Measurements from ENCODE around the gene YKT6. TPM values are rescaled to one million over a fixed set of nuclear protein-coding genes. Genes with fewer than 3 reads are reported as not detected.

The YKT6 gene
- polyA plus RNA-seq, 1 experiment, result 124 TPM

DNA sequence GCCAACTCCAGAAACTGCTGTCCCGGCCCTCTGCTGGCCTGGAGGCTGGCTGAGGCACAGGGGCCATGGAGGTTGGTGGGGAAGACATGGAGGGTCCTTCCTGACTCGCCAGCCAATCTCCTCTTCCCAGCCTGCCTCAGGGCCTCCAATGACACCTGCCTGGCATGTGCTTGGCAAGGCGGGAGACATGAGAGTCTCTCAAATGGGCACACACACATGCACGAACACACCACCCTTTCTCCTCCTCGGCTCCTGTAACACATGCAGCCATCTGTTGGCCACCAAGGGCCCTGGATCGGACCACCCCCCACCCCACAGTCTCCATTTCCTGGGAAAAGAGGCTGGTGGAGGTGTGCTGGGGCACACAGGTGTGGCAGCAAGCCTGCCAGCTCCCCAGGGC, 56.4 kb downstream of the YKT6 start:
- ChIA-PET CTCF (no interaction called here), POLR2A (no interaction called here)
- peaks cover 5% of the 10 kb centered on the region for H3K9me3 ChIP-seq (ENCODE audit: control insufficient read depth, insufficient read depth, low read length)
- DNase-seq (ENCODE audit: low read depth, low spot score), result no peak
- no peak for TF ChIP-seq CTCF (IDR thresholded peaks at IDR 0.05; ENCODE audit: low read depth, low read length)
- H3K4me3 ChIP-seq (ENCODE audit: low read depth, low read length), result no peak overlapping the region
- no peaks in the 10 kb centered on the region for H3K27me3 ChIP-seq (ENCODE audit: control insufficient read depth, insufficient read depth, low read length)
- peak overlapping the region; percentile 2 for H3K27ac ChIP-seq (ENCODE audit: low read depth, low read length)

GRCh38 chr7:44257618-44258422, 57.0 kb downstream of the YKT6 start:
- CTCF ChIA-PET, result interaction anchor here (0.8 kb wide), 1 partner anchor 307 kb away, joined by 3 read pairs; no protein-coding TSS in a partner anchor
- peaks cover 4% of the 10 kb centered on the region for H3K27me3 ChIP-seq (ENCODE audit: control insufficient read depth, insufficient read depth, low read length)
- peaks cover 5% of the 10 kb centered on the region for H3K9me3 ChIP-seq (ENCODE audit: control insufficient read depth, insufficient read depth, low read length)
- H3K27ac ChIP-seq (ENCODE audit: low read depth, low read length), result peak overlapping the region; percentile 11
- no peak for TF ChIP-seq CTCF (IDR thresholded peaks at IDR 0.05; ENCODE audit: low read depth, low read length)
- no peak overlapping the region for H3K4me3 ChIP-seq (ENCODE audit: low read depth, low read length)
- DNase-seq (ENCODE audit: low read depth, low spot score), result peak; percentile 37
- POLR2A ChIA-PET, result interaction anchor here (1.1 kb wide), 1 partner anchor 9 kb away, joined by 3 read pairs; no protein-coding TSS in a partner anchor

- Histone ChIP-seq H3K9me3 (ENCODE audit: control insufficient read depth, insufficient read depth, low read length) (peaks cover 5% of the 10 kb centered on the region), H3K27me3 (ENCODE audit: control insufficient read depth, insufficient read depth, low read length) (peaks cover 10% of the 10 kb centered on the region), H3K4me3 (ENCODE audit: low read depth, low read length) (no peak overlapping the region), H3K27ac (ENCODE audit: low read depth, low read length) (peak overlapping the region; percentile 11)
- ChIA-PET POLR2A (interaction anchor here (1.1 kb wide), 1 partner anchor 9 kb away, joined by 3 read pairs; no protein-coding TSS in a partner anchor), CTCF (interaction anchor here (0.8 kb wide), 1 partner anchor 307 kb away, joined by 3 read pairs; no protein-coding TSS in a partner anchor)
- no peak for DNase-seq (ENCODE audit: low read depth, low spot score)
- no peak for TF ChIP-seq CTCF (IDR thresholded peaks at IDR 0.05; ENCODE audit: low read depth, low read length)
Measured at GRCh38 chr7:44258423-44258760, 57.6 kb downstream of the YKT6 start.

DNA sequence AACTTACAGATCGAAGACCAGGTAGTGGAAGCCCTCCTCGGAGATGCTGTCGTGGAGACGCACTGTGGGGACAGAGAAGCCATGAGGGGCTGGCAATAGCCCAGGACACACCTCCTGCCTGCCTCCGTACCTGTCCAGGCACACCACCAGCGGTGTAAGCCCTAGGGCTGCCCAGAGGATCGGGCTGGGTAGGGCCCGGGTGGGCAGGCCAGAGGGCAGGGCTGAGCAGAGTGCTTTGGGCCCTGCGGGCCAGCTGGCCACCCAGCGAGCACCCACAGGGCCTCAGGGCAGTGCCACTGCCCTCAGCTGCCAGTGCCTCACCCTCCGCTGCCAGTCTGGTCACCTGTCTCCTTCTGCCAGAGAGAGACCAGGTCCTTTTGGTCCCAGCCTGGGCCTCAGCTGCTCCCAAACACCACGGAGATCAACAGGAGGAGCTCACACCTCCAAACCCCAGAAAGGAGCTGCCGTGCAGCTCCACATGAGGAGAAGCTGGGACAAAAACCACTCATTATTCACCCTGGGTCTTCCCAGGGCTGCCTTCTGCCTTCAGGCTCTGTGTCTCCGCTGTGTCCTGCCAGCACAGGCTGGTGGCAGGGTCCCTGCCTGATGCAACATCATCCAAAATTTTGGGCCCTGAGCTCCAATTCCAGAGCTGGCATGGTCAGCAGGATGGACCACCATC, 58.2 kb downstream of the YKT6 start:
- POLR2A ChIA-PET, result interaction anchor here (0.6 to 1.1 kb wide), 3 partner anchors 8 to 684 kb away, joined by 3 to 8 read pairs (median 5); no protein-coding TSS in a partner anchor

More for the DNA sequence above, 58.2 kb downstream of the YKT6 start:
- peak overlapping the region; percentile 52 for H3K27ac ChIP-seq (ENCODE audit: low read depth, low read length)
- peaks cover 5% of the 10 kb centered on the region for H3K9me3 ChIP-seq (ENCODE audit: control insufficient read depth, insufficient read depth, low read length)
- H3K27me3 ChIP-seq (ENCODE audit: control insufficient read depth, insufficient read depth, low read length), result peaks cover 12% of the 10 kb centered on the region
- TF ChIP-seq CTCF (IDR thresholded peaks at IDR 0.05; ENCODE audit: low read depth, low read length), result no peak
- no peak overlapping the region for H3K4me3 ChIP-seq (ENCODE audit: low read depth, low read length)
- DNase-seq (ENCODE audit: low read depth, low spot score), result no peak
- CTCF ChIA-PET, result interaction anchor here (0.5 to 1.6 kb wide), 6 partner anchors 15 to 801 kb away, joined by 3 to 8 read pairs (median 3); no protein-coding TSS in a partner anchor
